ENCODE results near the gene ABCA9.

DNA sequence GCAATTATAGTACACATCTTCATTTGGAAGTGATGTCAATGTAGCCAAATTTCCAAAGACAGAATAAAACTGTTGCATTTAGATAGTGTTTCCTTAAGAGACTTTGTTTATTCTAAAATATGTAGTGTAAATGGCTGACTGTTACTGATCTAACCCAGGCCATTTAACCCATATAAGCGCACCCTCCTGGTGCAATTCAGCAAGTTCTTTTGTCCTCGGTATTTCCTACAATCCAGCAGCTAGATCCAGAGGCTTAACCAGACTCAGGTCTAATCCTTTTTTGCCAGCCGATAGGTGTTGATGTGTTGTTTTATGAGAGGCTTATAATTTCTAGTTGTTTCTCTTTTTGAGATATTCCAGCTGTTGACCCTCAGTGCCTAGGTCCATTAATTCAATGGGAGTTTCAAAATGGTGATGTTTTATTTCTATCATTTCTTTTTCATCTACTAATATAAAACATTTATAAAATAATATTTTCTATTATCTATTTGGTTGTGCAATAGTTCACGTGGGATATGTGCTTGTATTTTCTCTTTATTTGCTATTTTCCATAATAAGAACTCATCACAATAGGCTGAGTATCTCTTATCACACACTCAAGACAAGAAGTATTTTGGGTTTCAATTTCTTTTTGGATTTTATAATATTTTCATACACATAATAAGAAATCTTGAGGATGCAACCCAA, 14.5 kb downstream of the ABCA9 start:
- TF ChIP-seq, protein P1, sequence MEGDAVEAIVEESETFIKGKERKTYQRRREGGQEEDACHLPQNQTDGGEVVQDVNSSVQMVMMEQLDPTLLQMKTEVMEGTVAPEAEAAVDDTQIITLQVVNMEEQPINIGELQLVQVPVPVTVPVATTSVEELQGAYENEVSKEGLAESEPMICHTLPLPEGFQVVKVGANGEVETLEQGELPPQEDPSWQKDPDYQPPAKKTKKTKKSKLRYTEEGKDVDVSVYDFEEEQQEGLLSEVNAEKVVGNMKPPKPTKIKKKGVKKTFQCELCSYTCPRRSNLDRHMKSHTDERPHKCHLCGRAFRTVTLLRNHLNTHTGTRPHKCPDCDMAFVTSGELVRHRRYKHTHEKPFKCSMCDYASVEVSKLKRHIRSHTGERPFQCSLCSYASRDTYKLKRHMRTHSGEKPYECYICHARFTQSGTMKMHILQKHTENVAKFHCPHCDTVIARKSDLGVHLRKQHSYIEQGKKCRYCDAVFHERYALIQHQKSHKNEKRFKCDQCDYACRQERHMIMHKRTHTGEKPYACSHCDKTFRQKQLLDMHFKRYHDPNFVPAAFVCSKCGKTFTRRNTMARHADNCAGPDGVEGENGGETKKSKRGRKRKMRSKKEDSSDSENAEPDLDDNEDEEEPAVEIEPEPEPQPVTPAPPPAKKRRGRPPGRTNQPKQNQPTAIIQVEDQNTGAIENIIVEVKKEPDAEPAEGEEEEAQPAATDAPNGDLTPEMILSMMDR (IDR thresholded peaks at IDR 0.05; ENCODE audit: low read depth, low read length), result no peak
- no peak for TF ChIP-seq EZH2phosphoT487 (IDR thresholded peaks at IDR 0.05; ENCODE audit: low read depth)

All from OCI-LY3 (cell line).